HG02642 (cell line): ENCODE results near the gene PTPN6.

Experiments
- ATAC-seq: cut with Tn5 transposase; IDR thresholded peaks from one replicate; pipeline ENCODE4 v1.9.1; 2021; ENCODE audit warnings: mild to moderate bottlenecking; ENCODE audit not compliant: unreplicated experiment, poor library complexity

Gene PTPN6

DNA sequence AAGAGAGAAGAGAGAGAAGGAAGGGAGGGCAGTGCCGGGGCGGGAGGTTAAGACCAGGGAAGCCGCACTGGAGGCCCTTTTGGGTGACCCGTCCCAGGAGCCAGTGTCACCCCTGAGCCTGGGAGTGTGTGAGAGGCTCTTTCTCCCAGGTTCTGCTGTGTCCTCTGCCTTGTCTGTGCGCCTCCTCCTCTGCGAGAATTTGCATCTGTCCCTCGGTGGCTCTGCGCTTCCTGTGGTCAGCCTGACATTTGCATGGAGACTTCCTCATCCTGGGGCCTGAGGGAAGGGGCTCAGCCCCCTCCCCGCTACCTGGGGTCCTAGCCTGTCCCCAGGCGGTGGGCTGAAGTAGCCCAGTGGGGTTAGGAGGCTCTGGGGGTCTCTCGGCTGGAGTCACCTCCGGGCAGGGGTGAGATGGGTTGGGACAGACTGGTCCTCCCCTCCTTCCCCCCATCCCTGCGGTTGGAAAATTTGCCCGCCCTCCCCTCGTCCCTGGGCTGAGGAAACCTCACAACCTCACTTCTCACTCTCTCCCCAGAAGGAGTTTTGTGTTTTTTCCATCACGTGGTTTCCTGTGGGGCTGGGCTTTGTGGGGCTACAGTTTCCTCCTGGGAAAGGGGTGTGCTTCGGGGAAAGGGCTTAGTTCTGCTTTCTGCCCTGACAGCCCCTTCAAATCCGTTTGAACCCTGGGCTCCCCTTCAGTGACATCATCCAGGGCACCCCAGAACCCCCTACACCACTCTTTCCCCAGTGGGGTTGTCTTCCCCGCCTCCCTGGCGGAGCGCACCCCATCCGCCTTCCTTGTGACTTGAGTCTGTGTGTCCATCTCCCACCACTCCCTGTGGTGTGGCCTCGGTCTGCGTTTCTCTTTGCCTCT, 2.5 kb downstream of the PTPN6 start:
- ATAC-seq: peak; percentile 57

DNA sequence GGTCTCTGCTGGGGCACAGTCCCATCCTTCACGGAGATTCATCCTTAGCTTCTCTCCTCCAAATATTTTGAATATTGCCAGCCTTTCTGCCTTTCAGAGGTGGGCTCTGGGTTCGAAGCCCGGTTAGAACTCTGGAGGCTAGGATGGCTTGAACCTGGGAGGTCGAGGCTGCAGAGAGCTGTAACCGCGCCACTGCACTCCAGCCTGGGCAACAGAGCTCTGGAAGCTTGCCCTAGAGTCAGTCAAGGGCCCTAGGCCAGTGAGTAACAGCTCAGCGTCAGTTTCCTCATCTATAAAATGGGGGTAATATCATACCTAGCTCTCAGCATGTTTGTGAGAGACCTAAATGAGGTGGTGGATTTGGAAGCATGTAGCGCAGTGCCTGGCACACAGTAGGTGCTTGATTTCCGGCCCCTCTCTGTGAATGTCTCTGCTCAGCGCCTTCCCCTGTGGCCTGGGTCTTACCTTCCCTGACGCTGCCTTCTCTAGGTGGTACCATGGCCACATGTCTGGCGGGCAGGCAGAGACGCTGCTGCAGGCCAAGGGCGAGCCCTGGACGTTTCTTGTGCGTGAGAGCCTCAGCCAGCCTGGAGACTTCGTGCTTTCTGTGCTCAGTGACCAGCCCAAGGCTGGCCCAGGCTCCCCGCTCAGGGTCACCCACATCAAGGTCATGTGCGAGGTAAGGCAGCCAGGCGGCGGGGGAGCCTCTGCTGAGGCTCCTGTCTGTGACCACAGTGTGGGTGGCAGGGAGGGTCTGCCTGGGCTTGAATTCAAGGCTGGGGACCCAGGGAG, 3.4 kb downstream of the PTPN6 start:
- no peak for ATAC-seq

DNA sequence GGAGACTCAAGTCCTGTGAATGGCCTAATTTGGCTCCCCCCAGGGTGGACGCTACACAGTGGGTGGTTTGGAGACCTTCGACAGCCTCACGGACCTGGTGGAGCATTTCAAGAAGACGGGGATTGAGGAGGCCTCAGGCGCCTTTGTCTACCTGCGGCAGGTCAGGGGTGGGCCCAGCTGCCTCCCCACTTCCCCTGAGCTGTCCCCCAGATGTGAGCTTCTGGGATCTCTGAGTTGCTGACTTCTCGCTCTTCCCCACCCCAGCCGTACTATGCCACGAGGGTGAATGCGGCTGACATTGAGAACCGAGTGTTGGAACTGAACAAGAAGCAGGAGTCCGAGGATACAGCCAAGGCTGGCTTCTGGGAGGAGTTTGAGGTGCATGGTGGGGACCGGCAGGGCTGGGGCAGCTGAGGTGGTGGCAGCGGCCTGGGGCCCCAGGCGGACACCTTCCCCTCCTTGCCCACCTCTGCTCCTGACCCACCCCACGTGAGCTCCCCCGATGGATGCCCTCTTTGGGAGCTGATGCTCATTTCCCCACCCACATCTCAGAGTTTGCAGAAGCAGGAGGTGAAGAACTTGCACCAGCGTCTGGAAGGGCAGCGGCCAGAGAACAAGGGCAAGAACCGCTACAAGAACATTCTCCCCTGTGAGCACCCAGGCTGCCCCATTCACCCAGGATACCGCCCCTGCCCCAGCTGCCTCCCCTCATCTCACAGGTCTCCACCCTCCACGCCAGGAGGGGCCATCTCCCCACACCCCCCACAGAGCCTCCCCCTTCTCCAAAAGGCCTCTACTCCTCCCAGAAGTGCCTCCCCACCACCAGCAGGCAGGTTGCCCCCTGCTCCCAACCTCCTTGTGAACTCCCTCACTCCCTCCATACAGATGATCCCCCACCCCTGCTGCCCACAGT, 4.2 kb downstream of the PTPN6 start:
- ATAC-seq: no peak

DNA sequence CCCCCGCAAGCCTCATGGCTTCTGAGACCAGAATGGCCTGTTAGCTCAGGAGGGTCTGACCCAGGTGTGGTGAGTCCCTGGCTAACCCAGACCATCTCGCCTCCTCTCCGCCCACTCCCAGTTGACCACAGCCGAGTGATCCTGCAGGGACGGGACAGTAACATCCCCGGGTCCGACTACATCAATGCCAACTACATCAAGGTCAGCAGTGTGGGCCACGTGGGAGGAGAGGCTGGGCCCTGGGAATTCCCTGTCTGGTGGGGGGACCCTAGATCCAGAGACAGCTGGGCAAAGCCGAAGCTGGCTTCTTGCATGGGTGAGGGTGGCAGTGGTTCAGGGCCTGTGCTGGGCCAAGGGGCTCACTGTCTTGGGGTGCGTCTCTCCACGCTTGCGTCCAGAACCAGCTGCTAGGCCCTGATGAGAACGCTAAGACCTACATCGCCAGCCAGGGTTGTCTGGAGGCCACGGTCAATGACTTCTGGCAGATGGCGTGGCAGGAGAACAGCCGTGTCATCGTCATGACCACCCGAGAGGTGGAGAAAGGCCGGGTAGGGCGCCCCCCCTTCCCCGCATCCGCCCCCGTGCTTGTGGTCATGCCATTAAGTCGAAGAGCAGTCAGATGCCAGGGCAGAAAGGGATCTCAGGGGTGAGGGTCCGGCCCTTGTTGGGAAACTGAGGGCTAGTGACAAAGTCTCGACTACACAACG, 5.0 kb downstream of the PTPN6 start:
- no peak for ATAC-seq

DNA sequence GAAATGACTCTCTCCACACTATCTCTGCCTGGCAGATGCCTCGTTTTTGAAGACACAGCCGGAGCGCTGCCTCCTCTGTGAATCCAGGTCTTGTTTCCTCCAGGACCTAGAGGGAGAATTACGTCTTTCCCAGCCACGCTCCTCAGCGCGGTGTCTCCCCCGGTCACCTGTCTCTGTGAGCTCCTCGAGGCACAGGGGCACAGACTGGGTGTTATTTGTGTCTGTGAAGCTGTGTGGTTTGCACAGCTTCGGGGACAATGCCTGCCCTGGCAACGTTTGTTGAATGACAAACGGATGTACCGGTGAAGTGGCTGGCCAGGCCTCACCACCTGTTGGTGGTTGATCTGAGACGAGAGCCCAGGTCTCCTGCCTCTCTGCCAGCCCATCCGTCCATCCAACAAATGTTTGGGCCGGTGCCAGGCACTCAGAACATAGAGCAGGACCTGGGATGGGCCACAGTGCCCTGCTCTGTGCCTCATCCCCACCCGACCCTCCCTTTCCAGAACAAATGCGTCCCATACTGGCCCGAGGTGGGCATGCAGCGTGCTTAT, 6.1 kb downstream of the PTPN6 start:
- no peak for ATAC-seq

DNA sequence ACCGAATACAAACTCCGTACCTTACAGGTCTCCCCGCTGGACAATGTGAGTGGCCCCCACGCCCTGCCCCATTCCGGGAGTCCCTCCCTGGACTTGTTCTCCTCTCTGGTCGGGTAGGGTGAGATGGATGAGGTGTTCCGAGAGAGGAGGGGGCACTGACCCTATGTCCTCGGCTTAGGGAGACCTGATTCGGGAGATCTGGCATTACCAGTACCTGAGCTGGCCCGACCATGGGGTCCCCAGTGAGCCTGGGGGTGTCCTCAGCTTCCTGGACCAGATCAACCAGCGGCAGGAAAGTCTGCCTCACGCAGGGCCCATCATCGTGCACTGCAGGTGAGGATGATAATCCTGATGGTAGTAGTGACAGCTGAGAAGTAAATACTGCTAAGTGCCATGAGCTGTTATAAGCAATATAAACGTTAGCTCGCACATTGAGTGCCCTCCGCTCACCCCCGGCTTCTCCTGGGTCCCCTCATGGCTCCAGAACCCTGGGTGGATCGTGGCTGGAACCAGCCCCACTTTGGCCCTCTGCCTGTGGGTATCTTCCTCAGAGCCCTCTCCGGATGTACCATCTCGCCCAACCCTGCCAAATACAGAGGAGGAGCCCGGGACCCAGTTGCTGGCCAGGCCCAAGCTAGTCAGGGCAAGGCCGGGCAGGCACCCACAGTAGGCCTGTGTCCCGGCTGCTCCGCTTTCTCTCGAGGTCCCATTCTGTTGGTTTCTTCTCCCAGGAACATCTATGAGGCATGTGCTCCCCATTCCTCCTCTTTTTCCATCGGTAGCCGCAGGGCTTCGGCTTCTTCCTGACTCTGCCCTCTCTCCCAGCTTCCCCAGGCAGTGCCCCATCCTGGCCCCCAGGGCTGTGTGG, 6.8 kb downstream of the PTPN6 start:
- no peak for ATAC-seq

DNA sequence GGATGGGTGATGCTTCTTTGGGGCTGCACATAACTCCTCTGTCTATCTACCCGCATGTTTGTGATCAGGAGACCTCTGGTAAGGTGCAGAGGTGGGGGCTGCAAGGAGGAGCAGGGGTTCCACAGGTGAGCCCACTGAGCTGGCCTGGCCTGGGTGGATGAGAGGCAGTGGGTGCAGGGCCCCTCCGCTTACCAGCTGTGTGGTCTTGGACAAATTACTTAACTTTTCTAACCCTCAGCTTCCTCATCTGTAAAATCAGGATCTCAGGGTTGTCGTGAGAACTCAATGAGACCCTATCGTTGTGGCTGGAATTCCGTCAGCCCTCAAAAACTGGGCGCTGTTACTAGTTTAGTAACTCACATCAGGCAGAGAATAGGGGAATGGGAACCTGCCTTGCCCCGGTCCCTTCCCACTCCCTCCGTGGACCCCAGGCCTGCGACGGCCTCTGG, 7.5 kb downstream of the PTPN6 start:
- no peak for ATAC-seq

DNA sequence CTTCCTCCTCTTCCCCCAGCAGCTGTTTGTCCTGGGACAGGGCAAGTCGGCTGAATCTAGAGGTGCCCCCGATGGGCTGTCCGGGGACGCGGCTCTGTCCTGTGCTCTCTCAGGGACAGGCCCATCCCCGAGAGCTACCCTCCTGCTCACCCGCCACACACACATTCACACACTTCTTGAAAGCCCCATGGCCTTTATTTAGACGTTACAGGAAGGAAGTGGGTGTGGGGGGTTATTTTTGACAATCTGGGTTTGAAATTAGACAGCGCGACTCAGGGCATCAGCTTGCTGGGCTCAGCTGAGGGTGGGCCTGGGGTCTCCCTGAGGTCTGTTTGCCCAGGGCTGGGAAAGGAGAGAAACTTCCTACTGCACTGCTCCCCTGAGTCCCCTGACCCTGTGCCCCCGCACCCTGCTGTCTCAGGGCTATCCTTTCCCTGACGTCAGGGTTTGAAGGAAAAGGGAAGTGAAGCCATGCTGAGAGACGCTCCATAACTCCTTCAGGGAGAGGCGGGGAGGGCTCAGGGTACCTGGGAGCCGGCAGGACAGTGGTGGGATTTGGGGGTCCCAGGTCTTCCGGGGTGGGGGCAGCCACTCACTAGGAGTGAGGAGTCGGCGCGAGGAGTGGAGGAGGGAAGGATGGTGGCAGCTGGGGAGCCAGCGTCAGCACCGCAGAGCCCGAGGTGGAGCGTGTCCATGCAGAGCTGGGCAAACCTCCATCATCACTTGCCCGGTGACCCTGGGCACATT, 8.1 kb downstream of the PTPN6 start:
- peak; percentile 55 for ATAC-seq

DNA sequence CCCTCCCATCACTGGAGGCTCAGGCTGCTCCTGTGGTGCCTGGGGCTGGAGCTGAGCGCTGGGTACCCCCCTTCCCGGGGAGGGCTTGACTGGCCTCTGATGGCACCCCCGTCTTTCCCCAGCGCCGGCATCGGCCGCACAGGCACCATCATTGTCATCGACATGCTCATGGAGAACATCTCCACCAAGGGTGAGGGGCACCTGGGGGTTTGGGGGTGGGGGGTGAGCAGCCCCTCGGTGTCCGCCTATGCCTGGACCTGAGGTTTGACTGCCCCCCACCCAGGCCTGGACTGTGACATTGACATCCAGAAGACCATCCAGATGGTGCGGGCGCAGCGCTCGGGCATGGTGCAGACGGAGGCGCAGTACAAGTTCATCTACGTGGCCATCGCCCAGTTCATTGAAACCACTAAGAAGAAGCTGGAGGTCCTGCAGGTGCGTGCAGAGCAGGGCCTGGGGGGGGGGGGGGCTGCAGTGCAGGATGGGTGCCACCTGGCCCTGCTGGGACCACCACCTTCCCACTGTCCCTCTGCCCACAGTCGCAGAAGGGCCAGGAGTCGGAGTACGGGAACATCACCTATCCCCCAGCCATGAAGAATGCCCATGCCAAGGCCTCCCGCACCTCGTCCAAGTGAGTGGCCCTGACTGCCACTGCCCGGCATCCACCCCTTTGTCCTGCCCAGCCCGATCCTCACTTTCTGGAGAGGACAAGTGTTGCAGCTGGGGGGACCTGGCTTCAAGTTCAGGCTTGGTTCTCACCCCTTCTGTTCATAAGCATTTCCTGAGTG, 8.8 kb downstream of the PTPN6 start:
- no peak for ATAC-seq

DNA sequence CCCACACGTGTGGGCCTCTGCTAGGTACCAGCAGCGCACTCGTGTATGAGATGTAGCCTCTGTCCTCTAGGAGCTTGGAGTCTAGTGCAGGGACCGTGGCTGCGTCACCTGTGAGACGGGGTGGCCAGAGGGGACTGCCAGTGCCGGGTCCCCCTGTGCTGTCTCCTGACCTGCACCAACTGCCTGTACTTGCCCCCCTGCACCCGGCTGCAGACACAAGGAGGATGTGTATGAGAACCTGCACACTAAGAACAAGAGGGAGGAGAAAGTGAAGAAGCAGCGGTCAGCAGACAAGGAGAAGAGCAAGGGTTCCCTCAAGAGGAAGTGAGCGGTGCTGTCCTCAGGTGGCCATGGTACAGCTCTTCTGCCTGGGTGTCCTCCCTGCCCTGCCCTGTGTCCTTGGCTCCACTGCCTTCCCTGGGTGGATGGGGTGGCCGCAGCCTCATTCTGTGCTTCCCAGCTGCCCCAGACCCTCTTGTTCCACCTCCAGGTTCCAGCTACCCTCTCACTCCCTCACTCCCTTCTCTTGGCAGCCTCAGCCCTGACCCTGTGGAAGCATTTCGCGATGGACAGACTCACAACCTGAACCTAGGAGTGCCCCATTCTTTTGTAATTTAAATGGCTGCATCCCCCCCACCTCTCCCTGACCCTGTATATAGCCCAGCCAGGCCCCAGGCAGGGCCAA, 9.6 kb downstream of the PTPN6 start:
- ATAC-seq: no peak

DNA sequence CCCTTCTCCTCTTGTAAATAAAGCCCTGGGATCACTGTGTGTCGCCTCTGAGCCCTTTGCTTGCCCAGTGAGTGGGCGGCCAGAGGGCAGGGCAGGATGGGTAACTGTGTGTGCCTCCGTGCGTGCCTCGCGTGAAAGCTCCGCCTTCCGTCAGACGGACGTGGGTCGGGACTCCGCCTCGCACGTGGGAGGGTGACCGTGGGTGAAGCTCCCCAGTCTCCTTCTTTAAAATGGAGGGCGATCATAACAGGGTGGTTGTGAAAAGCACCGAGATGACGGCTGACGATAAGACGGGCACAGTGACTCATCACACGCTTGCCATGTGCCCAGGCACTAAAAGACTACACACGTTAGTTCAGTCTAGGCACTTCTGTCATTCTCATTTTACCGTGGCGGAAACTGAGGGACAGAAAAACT, 10.1 kb downstream of the PTPN6 start:
- no peak for ATAC-seq

DNA sequence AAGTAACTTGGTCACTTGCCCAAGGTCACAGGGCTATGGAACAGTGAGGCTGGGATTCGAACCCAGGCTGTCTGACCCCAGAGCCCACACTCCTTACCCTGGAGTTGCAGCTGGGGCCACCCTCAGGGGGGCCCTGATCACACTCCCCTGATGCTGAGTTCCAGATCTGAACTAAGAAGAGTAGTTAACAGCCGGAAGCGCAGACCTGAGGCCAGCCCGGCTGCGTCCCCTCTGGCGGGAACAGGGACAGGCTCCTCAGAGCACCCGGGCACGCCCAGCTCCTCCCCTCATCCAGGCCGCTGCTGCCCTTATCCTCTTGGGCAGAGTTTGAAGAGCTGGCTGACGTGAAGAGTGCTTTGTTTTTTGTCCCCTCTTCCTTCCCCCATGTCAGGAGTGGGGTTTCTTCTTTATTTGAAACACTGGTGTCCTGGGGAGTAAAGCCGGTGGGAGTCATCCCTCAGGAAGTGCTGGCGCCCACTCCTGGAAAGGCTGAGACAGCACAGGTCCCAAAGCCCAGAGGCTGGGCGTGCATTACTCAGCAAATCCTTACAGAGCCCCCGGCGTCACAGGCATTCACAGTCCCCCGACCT, 10.6 kb downstream of the PTPN6 start:
- no peak for ATAC-seq

DNA sequence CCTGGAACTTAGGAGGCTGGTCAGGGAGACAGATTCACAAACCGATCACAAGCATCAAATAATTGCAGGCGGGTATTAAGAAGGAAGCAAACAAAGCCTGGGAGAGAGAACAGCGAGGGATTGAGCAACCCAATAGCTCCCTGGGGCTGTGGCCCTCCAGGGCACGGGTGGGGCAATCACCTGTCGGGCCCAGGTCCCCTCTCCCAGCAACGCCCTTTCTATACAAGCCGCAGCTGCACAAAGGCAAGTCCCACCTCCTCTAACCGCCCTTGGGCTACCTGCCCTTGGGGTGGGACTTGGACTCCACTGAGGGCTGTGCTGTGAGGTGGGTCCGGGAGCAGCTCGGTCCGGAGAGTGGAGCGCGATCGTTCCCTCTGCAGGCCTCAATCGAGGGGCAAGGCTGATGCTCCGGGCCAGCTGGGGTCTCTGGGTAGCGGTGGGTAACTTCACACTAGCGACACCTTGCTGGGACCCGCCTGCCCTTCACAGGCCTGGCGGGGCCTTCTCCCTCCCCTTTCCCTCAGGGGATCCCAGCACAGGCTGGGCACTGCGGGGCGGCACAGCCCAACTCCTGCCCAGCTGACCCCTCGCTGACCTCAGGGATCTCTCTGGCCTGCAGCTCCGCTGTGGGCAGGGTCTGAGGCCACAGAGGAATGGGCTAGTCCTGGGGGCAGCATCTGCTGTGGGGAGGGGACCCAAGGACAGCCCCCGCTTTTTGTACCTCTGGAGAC, 11.3 kb downstream of the PTPN6 start:
- ATAC-seq: no peak

DNA sequence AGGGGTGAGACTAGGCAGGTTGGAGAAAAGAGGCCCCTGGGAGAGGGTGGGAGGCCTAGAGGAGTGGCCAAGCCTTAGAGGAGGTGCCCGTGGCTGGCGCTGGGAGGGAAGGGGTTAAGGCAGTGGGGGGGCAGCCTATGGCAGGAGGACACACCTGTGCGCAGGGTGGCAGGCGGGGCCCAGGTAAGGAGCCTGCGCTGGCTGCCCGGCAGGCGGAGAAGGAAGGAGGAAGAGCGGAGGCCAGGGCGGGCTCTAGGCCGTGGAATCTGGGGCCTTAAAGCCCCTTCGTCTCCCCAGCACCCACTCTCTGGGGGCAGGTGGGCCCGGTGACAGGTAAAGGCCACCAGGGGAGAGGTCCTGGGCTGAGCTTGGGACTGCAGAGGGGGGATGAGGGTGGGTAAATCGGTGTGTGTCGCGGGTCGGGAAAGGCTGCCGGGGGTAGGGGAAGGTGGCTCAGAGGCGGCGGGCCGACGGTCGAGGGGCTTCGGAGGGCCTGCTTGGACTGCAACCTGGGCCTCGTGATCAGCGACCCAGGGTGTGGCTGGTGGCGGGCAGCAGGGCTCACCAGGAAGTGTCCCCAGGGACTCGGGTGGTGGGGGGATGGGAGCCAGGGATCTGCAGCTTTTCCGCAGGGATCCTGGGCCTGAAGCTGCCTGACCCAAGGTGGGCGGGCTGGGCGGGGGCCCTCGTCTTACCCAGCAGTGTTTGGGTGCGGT, 12.0 kb downstream of the PTPN6 start:
- ATAC-seq: no peak
